OCI-M2 (cell line): ENCODE measurements around the gene HTRA3.

Source experiments
- DNase-seq: peaks from one replicate; lab custom pipeline; 2025; ENCODE audit not compliant: unreplicated experiment; lab: John Stamatoyannopoulos, UW

Gene HTRA3

GRCh38 chr4:8322794-8323704 is 53.5 kb downstream of the HTRA3 start:
- no peak for DNase-seq

GRCh38 chr4:8323947-8324555 is 54.5 kb downstream of the HTRA3 start:
- no peak for DNase-seq

- no peak for DNase-seq
Observed at GRCh38 chr4:8324640-8325239, 55.2 kb downstream of the HTRA3 start.

GRCh38 chr4:8325291-8325973 is 55.9 kb downstream of the HTRA3 start:
- no peak for DNase-seq

GRCh38 chr4:8326206-8326605 is 56.7 kb downstream of the HTRA3 start:
- DNase-seq = no peak

- DNase-seq = no peak
Observed at GRCh38 chr4:8328456-8328855, 58.9 kb downstream of the HTRA3 start.

GRCh38 chr4:8328866-8329559 is 59.5 kb downstream of the HTRA3 start:
- no peak for DNase-seq

- DNase-seq = no peak
Observed at GRCh38 chr4:8329560-8329858, 60.0 kb downstream of the HTRA3 start.

GRCh38 chr4:8329859-8330761 is 60.6 kb downstream of the HTRA3 start:
- DNase-seq = no peak

- DNase-seq = no peak
Observed at GRCh38 chr4:8330821-8331574, 61.4 kb downstream of the HTRA3 start.

GRCh38 chr4:8331575-8331955 is 62.0 kb downstream of the HTRA3 start:
- DNase-seq = no peak

GRCh38 chr4:8332038-8332857 is 62.7 kb downstream of the HTRA3 start:
- no peak for DNase-seq

GRCh38 chr4:8332891-8333331 is 63.4 kb downstream of the HTRA3 start:
- DNase-seq = no peak

- DNase-seq = no peak
Observed at GRCh38 chr4:8333726-8334460, 64.3 kb downstream of the HTRA3 start.

GRCh38 chr4:8334786-8335460 is 65.4 kb downstream of the HTRA3 start:
- DNase-seq = no peak

GRCh38 chr4:8335848-8336247 is 66.3 kb downstream of the HTRA3 start:
- DNase-seq = no peak

- DNase-seq = peak; percentile 36
Observed at GRCh38 chr4:8336412-8337075, 67.0 kb downstream of the HTRA3 start.
